GM23248 (cell line): ENCODE measurements around the gene SYT10. TPM values are rescaled to one million over a fixed set of nuclear protein-coding genes. Genes with fewer than 3 reads are reported as not detected.

Source experiments
- DNase-seq: peaks from one replicate; pipeline ENCODE4 v3.0.0-alpha.2; 2015
- H2AFZ ChIP-seq: fragments of 200-600 bp; sonication (generic); 2 replicates; pipeline ENCODE4 v1.6.1; 2016; ENCODE audit warnings: antibody characterized with exemption
- H3F3A ChIP-seq: fragments of 200-600 bp; sonication (generic); 2 replicates; pipeline ENCODE4 v1.6.1; 2016; ENCODE audit warnings: mild to moderate bottlenecking, antibody characterized with exemption, mixed run types; ENCODE audit not compliant: insufficient read depth
- H3K27ac ChIP-seq: fragments of 200-600 bp; sonication (generic); 2 replicates; pipeline ENCODE4 v1.5.1; 2016; ENCODE audit warnings: mild to moderate bottlenecking
- H3K27me3 ChIP-seq: fragments of 200-600 bp; sonication (generic); replicated peaks from 2 replicates; pipeline ENCODE4 v1.6.1; 2016; ENCODE audit warnings: mild to moderate bottlenecking; ENCODE audit not compliant: insufficient read depth
- H3K36me3 ChIP-seq: fragments of 200-600 bp; sonication (generic); 2 replicates; pipeline ENCODE4 v1.6.1; 2016; ENCODE audit warnings: low read depth, mild to moderate bottlenecking
- H3K4me1 ChIP-seq: fragments of 200-600 bp; sonication (generic); 2 replicates; pipeline ENCODE4 v1.6.1; 2016; ENCODE audit warnings: mild to moderate bottlenecking; ENCODE audit not compliant: insufficient read depth
- H3K4me2 ChIP-seq: fragments of 200-600 bp; sonication (generic); one replicate; pipeline ENCODE4 v1.6.1; 2016; ENCODE audit warnings: mild to moderate bottlenecking; ENCODE audit not compliant: unreplicated experiment
- H3K4me3 ChIP-seq: fragments of 200-600 bp; sonication (generic); 2 replicates; pipeline ENCODE4 v1.5.1; 2016; ENCODE audit warnings: mild to moderate bottlenecking
- H3K79me2 ChIP-seq: fragments of 200-600 bp; sonication (generic); 2 replicates; pipeline ENCODE4 v1.6.1; 2016; ENCODE audit warnings: mild to moderate bottlenecking; ENCODE audit not compliant: insufficient read depth
- H3K9ac ChIP-seq: fragments of 200-600 bp; sonication (generic); 2 replicates; pipeline ENCODE4 v1.6.1; 2016; ENCODE audit warnings: mild to moderate bottlenecking
- H3K9me2 ChIP-seq: fragments of 200-600 bp; sonication (generic); 2 replicates; pipeline ENCODE4 v1.6.1; 2016; ENCODE audit warnings: mixed run types, mild to moderate bottlenecking, moderate library complexity; ENCODE audit not compliant: insufficient read depth
- H3K9me3 ChIP-seq: fragments of 200-600 bp; sonication (generic); one replicate; pipeline ENCODE4 v1.6.1; 2017; ENCODE audit warnings: low read depth
- H4K20me1 ChIP-seq: fragments of 200-600 bp; sonication (generic); 2 replicates; pipeline ENCODE4 v1.6.0; 2016; ENCODE audit not compliant: insufficient read depth
- EZH2 ChIP-seq: fragments of 200-600 bp; sonication (generic); IDR thresholded peaks from 2 replicates; pipeline ENCODE4 v1.6.1; 2018; ENCODE audit warnings: antibody characterized with exemption, mild to moderate bottlenecking; ENCODE audit not compliant: insufficient read depth, poor library complexity, severe bottlenecking
- EZH2phosphoT487 ChIP-seq: fragments of 200-600 bp; sonication (generic); IDR thresholded peaks from 2 replicates; pipeline ENCODE4 v1.6.1; 2018; ENCODE audit warnings: antibody characterized with exemption, moderate library complexity, mild to moderate bottlenecking, low read depth; ENCODE audit not compliant: insufficient read depth
- WGBS, 2 experiments: methylation state at CpG; one replicate each; pipeline ENCODE4 v1.1.6; 2015 to 2017; ENCODE audit warnings: low lambda C conversion rate in 2 of 2, low coverage in 1 of 2; ENCODE audit errors: missing lambda C conversion rate in 2 of 2; 5-methylcytosine and 5-hydroxymethylcytosine counted together
- in situ Hi-C: fragments of 300-500 bp; cut with MboI; formaldehyde crosslinking; loops from 2 replicates; pipeline ENCODE4 v1.15.0; 2020
- polyA plus RNA-seq: library from polyadenylated mRNA; unstranded; fragments of >200 nt; fragmentation: Nextera tagmentation; extraction: Ambion mirVana; gene quantifications from 2 replicates; pipeline ENCODE4 v1.2.1, GENCODE V29; 2016
- total RNA-seq: library from RNA; depleted of rRNA; stranded (reverse); fragments of >200 nt; shearing (Covaris generic); gene quantifications from 2 replicates; pipeline ENCODE4 v1.2.3, GENCODE V29; 2014

The SYT10 gene
- total and polyA plus RNA-seq, 2 experiments from 2014 or later = not detected

- H3K4me2 ChIP-seq = no peak overlapping the region
- no peaks in the 10 kb centered on the region for H3K27me3 ChIP-seq
- no peak overlapping the region for H3K4me3 ChIP-seq
- no peaks in the 10 kb centered on the region for H3K79me2 ChIP-seq
- WGBS, 2 experiments = 4 to 13% methylated on average over 1 of the region's 1 CpG
- H2AFZ ChIP-seq = no peak overlapping the region
- no peaks in the 10 kb centered on the region for H3K9me2 ChIP-seq
- TF ChIP-seq EZH2phosphoT487 = no peak
- no peak for TF ChIP-seq EZH2
- H4K20me1 ChIP-seq = no peaks in the 10 kb centered on the region
- no peak for DNase-seq
- peaks cover 3% of the 10 kb centered on the region for H3K9me3 ChIP-seq
- in situ Hi-C loops = no loop called here
- no peak overlapping the region for H3K27ac ChIP-seq
- H3K9ac ChIP-seq = no peak overlapping the region
- H3K36me3 ChIP-seq = no peaks in the 10 kb centered on the region
- H3K4me1 ChIP-seq = no peaks in the 10 kb centered on the region
- no peaks in the 10 kb centered on the region for H3F3A ChIP-seq
These were observed 40.7 kb upstream of the SYT10 start for GRCh38 chr12:33480366-33480765.

DNA sequence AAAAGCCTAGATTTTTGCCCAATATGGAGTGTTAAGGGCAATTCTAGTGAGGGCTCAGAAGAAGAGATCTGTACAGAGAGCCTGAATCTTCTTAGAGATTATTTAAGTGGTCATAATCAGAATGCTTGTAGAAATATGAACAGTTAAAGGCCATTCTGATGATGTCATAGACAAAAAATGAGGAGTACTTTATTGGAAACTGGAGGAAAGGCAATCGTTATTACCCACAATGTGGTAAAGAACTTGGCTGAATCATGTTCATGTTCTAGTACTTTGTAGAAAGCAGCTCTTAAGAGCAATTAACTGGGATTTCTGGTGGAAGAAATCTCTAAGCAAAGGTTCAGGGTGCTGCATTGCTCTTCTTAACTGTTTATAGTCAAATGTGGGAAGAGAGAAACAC lies 36.4 kb upstream of the SYT10 start:
- H4K20me1 ChIP-seq = no peaks in the 10 kb centered on the region
- H3F3A ChIP-seq = no peaks in the 10 kb centered on the region
- TF ChIP-seq EZH2 (no peak), EZH2phosphoT487 (no peak)
- H3K4me2 ChIP-seq = no peak overlapping the region
- in situ Hi-C loops = no loop called here
- H3K9me2 ChIP-seq = no peaks in the 10 kb centered on the region
- H3K79me2 ChIP-seq = no peaks in the 10 kb centered on the region
- WGBS, 2 experiments = 15 to 21% methylated on average over 1 of the region's 1 CpG
- no peak overlapping the region for H3K4me3 ChIP-seq
- H3K36me3 ChIP-seq = no peaks in the 10 kb centered on the region
- H3K27ac ChIP-seq = no peak overlapping the region
- peaks cover 3% of the 10 kb centered on the region for H3K9me3 ChIP-seq
- H3K27me3 ChIP-seq = no peaks in the 10 kb centered on the region
- DNase-seq = no peak
- no peaks in the 10 kb centered on the region for H3K4me1 ChIP-seq
- H2AFZ ChIP-seq = no peak overlapping the region
- no peak overlapping the region for H3K9ac ChIP-seq

GRCh38 chr12:33472299-33472698 lies 32.7 kb upstream of the SYT10 start:
- H3K9me3 ChIP-seq = no peaks in the 10 kb centered on the region
- no peaks in the 10 kb centered on the region for H3F3A ChIP-seq
- H3K4me3 ChIP-seq = no peak overlapping the region
- no peak overlapping the region for H3K27ac ChIP-seq
- no peak for DNase-seq
- no peaks in the 10 kb centered on the region for H3K27me3 ChIP-seq
- no peaks in the 10 kb centered on the region for H3K79me2 ChIP-seq
- TF ChIP-seq EZH2 = no peak
- TF ChIP-seq EZH2phosphoT487 = no peak
- H3K36me3 ChIP-seq = no peaks in the 10 kb centered on the region
- no peak overlapping the region for H2AFZ ChIP-seq
- no peaks in the 10 kb centered on the region for H3K9me2 ChIP-seq
- in situ Hi-C loops = no loop called here
- no peaks in the 10 kb centered on the region for H4K20me1 ChIP-seq
- WGBS, 2 experiments = 21 to 41% methylated on average over 1 of the region's 1 CpG
- no peak overlapping the region for H3K9ac ChIP-seq
- H3K4me2 ChIP-seq = no peak overlapping the region
- H3K4me1 ChIP-seq = no peaks in the 10 kb centered on the region

DNA sequence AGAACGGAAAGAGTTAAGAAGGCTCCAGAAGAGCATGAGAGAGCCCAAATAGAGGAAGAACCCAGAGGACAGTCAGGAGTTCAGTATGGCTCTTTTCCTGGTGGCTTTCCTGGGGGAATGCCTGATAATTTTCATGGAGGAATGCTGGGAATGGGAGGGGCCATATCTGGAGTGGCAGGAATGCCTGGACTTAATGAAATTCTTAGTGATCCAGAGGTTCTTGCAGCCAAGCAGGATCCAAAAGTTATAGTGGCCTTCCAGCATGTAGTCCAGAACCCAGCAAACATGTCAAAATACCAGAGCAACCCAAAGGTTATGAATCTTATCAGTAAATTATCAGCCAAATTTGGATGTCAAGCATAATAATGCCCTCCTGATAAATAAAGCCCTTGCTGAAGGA lies 15.5 kb upstream of the SYT10 start:
- H3F3A ChIP-seq = no peaks in the 10 kb centered on the region
- WGBS, 2 experiments = 50 to 72% methylated on average over 1 of the region's 1 CpG
- no peak overlapping the region for H3K4me3 ChIP-seq
- no peaks in the 10 kb centered on the region; the same call in 1 of the 2 replicates for H3K9me2 ChIP-seq
- in situ Hi-C loops = no loop called here
- H3K27ac ChIP-seq = no peak overlapping the region
- TF ChIP-seq EZH2 = no peak
- no peak for TF ChIP-seq EZH2phosphoT487
- H3K36me3 ChIP-seq = no peaks in the 10 kb centered on the region
- H4K20me1 ChIP-seq = no peaks in the 10 kb centered on the region
- no peak overlapping the region for H3K9ac ChIP-seq
- no peak overlapping the region for H3K4me2 ChIP-seq
- no peaks in the 10 kb centered on the region for H3K4me1 ChIP-seq
- no peaks in the 10 kb centered on the region for H3K9me3 ChIP-seq
- DNase-seq = no peak
- H2AFZ ChIP-seq = no peak overlapping the region
- H3K27me3 ChIP-seq = no peaks in the 10 kb centered on the region
- no peaks in the 10 kb centered on the region for H3K79me2 ChIP-seq

GRCh38 chr12:33450480-33450879 lies 10.9 kb upstream of the SYT10 start:
- Histone ChIP-seq H3K27ac (no peak overlapping the region), H3K9ac (no peak overlapping the region), H3K4me1 (no peaks in the 10 kb centered on the region), H3K36me3 (no peaks in the 10 kb centered on the region), H3K9me2 (no peaks in the 10 kb centered on the region; the same call in 1 of the 2 replicates), H2AFZ (no peak overlapping the region), H3K9me3 (no peaks in the 10 kb centered on the region), H3K4me2 (no peak overlapping the region), H3K4me3 (no peak overlapping the region), H4K20me1 (no peaks in the 10 kb centered on the region), H3K79me2 (no peaks in the 10 kb centered on the region), H3F3A (no peaks in the 10 kb centered on the region), H3K27me3 (no peaks in the 10 kb centered on the region)
- TF ChIP-seq EZH2 (no peak), EZH2phosphoT487 (no peak)
- 9 to 13% methylated on average over 3 of the region's 3 CpGs for WGBS, 2 experiments
- in situ Hi-C loops = no loop called here
- DNase-seq = no peak
